Transverse colon (tissue), 4 donors: ENCODE results near the gene PHRF1. TPM values are rescaled to one million over a fixed set of nuclear protein-coding genes. Genes with fewer than 3 reads are reported as not detected.
A peak's percentile ranks its signal among the peaks of the same experiment; 100 is the strongest.

ENCODE experiments used
- DNase-seq: peaks from one replicate; pipeline ENCODE4 v3.0.0-alpha.2; 2019
- H3K27ac ChIP-seq, 4 donors: fragments of 200-600 bp; sonication (generic); 2 replicates each; pipeline ENCODE4 v1.5.1; 2016 to 2018; ENCODE audit warnings: inconsistent platforms in 4 of 4
- H3K27me3 ChIP-seq: fragments of 200-600 bp; sonication (generic); 2 replicates; pipeline ENCODE4 v1.5.1; 2017; ENCODE audit warnings: inconsistent platforms
- H3K36me3 ChIP-seq, 4 donors: fragments of 200-600 bp; sonication (generic); 2 replicates each; pipeline ENCODE4 v1.5.1; 2017 to 2019; ENCODE audit warnings: inconsistent platforms in 4 of 4
- H3K4me1 ChIP-seq, 4 donors: fragments of 200-600 bp; sonication (generic); 2 replicates each; pipeline ENCODE4 v1.5.1; 2017 to 2020; ENCODE audit warnings: inconsistent platforms in 4 of 4
- H3K4me3 ChIP-seq, 4 donors: fragments of 200-600 bp; sonication (generic); 1 replicate in 1 of 4; 2 replicates in 3 of 4; pipeline versions ENCODE4 v1.5.1 to v1.6.1; 2017 to 2019; ENCODE audit warnings: inconsistent platforms in 4 of 4
- H3K9me3 ChIP-seq, 2 donors: fragments of 200-600 bp; sonication (generic); 2 replicates each; pipeline ENCODE4 v1.5.1; 2017 to 2019; ENCODE audit warnings: inconsistent platforms in 2 of 2
- EP300 ChIP-seq: sonication (generic); formaldehyde crosslinking; IDR thresholded peaks from one replicate; pipeline ENCODE4 v1.6.1; 2017; ENCODE audit warnings: antibody characterized with exemption, low read depth
- POLR2A ChIP-seq: fragments of 450-650 bp; IDR thresholded peaks from one replicate; pipeline ENCODE4 v1.6.1; 2016; ENCODE audit warnings: antibody characterized with exemption, mild to moderate bottlenecking, moderate library complexity
- POLR2AphosphoS5 ChIP-seq, 3 donors: sonication (generic); formaldehyde crosslinking; IDR thresholded peaks; one replicate each; pipeline ENCODE4 v1.6.1; 2016; ENCODE audit warnings: antibody characterized with exemption in 3 of 3
- WGBS, 2 donors: methylation state at CpG; one replicate each; pipeline ENCODE4 v1.1.5; 2018; ENCODE audit warnings: low coverage in 1 of 2; 5-methylcytosine and 5-hydroxymethylcytosine counted together
- in situ Hi-C, 4 donors: fragments of 200-750 bp; cut with MboI; loops; one replicate each; pipeline versions ENCODE4 v1.15.0 to v1.15.1; 2017; ENCODE audit warnings: low sequenced_read_pairs in 3 of 4, low pct_ligation_motif_present in 1 of 4, low pct_unique_long_range_greater_than_20kb in 1 of 4
- intact Hi-C: fragments of 100-400 bp; cut with DNase I; formaldehyde crosslinking; loops from one replicate; pipeline ENCODE4 v1.15.1; 2023; ENCODE audit warnings: low total_unique reads
- total RNA-seq, 4 donors: library from RNA; depleted of rRNA; stranded (reverse); fragments of >200 nt; gene quantifications; one replicate each; pipeline ENCODE4 v1.1.0, GENCODE V29; 2016
- TF ChIP-seq, protein P1 (sequence below), 5 experiments: fragments of 200-600 bp in 3 of 5; fragments of 450-650 bp in 2 of 5; sonication (generic) in 3 of 5; IDR thresholded peaks; 1 replicate in 2 of 5; 2 replicates in 3 of 5; pipeline ENCODE4 v1.5.1; 2016 to 2017; ENCODE audit warnings: antibody characterized with exemption in 5 of 5, inconsistent platforms in 3 of 5, mild to moderate bottlenecking in 2 of 5, moderate library complexity in 1 of 5

PHRF1 gene
- total RNA-seq, 4 donors from 2014 or later: 28.4 to 60.6 (median 43.2) TPM

DNA sequence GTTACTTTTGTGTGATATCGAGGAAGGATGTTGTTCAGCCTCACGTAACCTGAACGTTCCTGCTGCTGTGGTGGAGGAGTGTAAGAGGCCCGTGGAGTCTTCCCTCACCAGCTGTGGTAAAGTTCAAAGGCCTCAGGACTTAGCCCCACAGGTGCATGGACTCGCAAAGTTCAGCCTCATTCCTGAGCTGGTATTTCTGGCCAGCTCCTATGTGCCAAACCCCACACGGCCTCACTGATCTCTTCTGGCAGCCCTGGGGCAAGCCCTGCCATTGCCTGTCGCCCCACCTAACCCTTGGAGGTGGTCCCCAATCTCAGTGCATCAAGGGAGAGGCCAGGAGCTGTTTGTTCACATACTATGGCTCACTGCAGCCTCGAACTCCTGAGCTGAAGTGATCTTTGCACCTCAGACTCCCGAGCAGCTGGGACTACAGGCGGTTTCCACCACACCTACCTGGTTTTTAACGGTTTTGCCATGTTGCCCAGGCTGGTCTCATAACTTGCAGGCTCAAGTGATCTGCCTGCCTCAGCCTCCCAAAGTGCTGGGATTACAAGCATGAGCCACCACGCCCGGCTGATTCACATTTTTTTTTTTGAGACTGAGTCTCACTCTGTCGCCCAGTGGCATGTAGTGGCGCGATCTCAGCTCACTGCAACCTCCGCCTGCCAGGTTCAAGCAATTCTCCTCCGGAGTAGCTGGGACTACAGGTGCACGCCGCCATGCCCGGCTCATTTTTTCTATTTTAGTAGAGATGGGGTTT is 2.2 kb downstream of the PHRF1 start:
- intact Hi-C loops (no loop called here), in situ Hi-C loops (no loop called here)
- peaks cover 34 to 46% (median 40%) of the 10 kb centered on the region in 4 donors for H3K4me1 ChIP-seq
- H3K36me3 ChIP-seq: peaks cover 0 to 15% (median 4%) of the 10 kb centered on the region in 4 donors
- H3K27ac ChIP-seq: no peak overlapping the region
- peak overlapping the region in 1 of 4 donors; percentile 89 for H3K4me3 ChIP-seq
- no peak for DNase-seq
- WGBS, 2 donors: 53 to 63% methylated on average over 8 to 21 of the region's 21 CpGs
- H3K9me3 ChIP-seq: no peaks in the 10 kb centered on the region
- TF ChIP-seq EP300 (no peak), POLR2A (no peak), POLR2AphosphoS5 (IDR thresholded peaks at IDR 0.05) (no peak)
- TF ChIP-seq, protein P1, sequence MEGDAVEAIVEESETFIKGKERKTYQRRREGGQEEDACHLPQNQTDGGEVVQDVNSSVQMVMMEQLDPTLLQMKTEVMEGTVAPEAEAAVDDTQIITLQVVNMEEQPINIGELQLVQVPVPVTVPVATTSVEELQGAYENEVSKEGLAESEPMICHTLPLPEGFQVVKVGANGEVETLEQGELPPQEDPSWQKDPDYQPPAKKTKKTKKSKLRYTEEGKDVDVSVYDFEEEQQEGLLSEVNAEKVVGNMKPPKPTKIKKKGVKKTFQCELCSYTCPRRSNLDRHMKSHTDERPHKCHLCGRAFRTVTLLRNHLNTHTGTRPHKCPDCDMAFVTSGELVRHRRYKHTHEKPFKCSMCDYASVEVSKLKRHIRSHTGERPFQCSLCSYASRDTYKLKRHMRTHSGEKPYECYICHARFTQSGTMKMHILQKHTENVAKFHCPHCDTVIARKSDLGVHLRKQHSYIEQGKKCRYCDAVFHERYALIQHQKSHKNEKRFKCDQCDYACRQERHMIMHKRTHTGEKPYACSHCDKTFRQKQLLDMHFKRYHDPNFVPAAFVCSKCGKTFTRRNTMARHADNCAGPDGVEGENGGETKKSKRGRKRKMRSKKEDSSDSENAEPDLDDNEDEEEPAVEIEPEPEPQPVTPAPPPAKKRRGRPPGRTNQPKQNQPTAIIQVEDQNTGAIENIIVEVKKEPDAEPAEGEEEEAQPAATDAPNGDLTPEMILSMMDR (IDR thresholded peaks at IDR 0.05): no peak
- H3K27me3 ChIP-seq: peaks cover 12% of the 10 kb centered on the region

DNA sequence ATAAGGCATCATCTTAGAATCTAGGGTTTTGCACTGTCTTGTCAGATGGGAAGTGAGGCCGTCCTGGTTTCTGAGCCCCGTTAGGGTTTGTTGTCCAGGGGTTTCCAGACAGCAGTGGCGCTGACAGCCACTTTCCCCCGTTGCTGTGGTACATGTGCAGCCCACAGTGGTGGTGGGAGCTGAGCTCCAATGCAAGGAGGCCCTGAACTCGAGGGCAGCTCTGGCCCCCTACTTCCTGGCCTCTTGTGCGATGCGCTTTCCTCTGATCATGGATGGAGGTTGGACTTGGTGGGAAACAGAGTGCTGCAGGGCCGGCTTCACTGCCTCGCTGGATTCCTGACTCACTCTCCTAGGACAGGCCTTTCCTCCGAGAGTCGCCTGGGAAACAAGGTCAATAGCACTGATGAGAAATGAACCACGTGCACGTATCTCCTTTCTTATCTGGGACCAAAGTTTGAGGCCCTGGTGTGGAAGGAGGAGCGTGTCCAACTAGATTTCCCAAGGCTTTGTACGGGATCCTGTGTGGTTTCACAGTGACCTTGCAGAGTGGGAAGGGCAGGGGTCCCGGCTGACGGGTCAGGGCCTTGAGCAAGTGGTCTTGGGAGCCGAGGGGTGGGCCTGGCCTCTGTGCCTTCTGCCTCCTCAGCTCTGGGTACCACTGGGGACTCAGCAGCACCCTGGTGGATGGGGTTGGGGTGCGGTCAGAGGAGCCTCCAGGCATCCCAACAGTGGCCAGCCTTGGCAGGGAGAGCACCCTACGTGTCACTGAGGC is 3.7 kb downstream of the PHRF1 start:
- Histone ChIP-seq H3K4me1 (peaks cover 26 to 37% (median 33%) of the 10 kb centered on the region in 4 donors), H3K9me3 (no peaks in the 10 kb centered on the region), H3K27me3 (peaks cover 3% of the 10 kb centered on the region), H3K27ac (no peak overlapping the region), H3K4me3 (no peak overlapping the region), H3K36me3 (peaks cover 0 to 20% (median 6%) of the 10 kb centered on the region in 4 donors)
- intact Hi-C loops: no loop called here
- WGBS, 2 donors: 84% methylated on average over 20 of the region's 20 CpGs; no CpG with 5 or more reads in 1 of the 2 donors
- TF ChIP-seq EP300 (no peak), POLR2AphosphoS5 (IDR thresholded peaks at IDR 0.05) (no peak), POLR2A (no peak)
- TF ChIP-seq, protein P1 (IDR thresholded peaks at IDR 0.05): no peak
- in situ Hi-C loops: no loop called here
- DNase-seq: no peak

DNA sequence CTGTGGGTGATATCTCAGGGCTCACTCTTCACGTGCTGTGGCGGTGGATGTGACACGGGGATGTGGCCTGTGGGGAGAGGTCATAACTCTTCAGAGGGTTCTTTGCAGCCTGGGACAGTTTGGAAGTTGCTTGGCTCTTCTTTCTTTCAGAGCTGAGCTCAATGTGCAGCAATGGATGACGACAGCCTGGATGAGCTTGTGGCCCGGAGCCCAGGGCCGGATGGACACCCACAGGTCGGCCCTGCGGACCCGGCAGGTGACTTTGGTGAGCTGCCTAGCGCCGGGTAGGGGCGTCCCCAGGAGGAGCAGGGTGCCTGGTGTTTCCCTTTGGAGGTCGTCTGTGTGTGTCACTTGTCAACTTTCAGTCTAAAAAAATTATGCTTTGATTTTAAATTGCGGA is 5.1 kb downstream of the PHRF1 start:
- intact Hi-C loops (no loop called here), in situ Hi-C loops (no loop called here)
- H3K4me1 ChIP-seq: peaks cover 21 to 31% (median 29%) of the 10 kb centered on the region in 4 donors
- no peak for DNase-seq
- no peaks in the 10 kb centered on the region for H3K27me3 ChIP-seq
- TF ChIP-seq, protein P1 (IDR thresholded peaks at IDR 0.05): no peak
- TF ChIP-seq POLR2AphosphoS5 (IDR thresholded peaks at IDR 0.05): no peak
- no peak for TF ChIP-seq POLR2A
- TF ChIP-seq EP300: no peak
- no peak overlapping the region for H3K27ac ChIP-seq
- H3K36me3 ChIP-seq: peaks cover 0 to 24% (median 6%) of the 10 kb centered on the region in 4 donors
- no peak overlapping the region for H3K4me3 ChIP-seq
- 89 to 100% methylated on average over 1 to 14 of the region's 14 CpGs for WGBS, 2 donors
- no peaks in the 10 kb centered on the region for H3K9me3 ChIP-seq

DNA sequence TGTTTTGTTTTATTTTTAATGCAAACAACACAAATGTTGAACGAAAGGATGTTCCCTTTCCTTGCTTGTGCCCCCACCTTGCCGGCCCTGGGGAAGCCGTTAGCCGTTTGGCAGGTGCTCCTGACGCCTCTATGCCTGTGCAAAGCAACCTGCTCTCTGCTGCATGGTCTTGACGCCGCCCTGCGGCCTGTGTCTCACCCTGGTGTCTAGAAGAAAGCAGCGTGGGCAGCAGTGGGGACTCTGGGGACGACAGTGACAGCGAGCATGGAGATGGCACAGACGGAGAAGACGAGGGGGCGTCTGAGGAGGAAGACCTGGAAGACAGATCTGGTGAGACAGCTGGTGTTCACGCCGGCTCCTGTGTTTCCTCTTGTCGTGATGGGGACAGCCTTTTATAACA is 5.5 kb downstream of the PHRF1 start:
- Histone ChIP-seq H3K4me3 (no peak overlapping the region), H3K27me3 (no peaks in the 10 kb centered on the region), H3K36me3 (peaks cover 0 to 24% (median 6%) of the 10 kb centered on the region in 4 donors), H3K27ac (no peak overlapping the region), H3K9me3 (no peaks in the 10 kb centered on the region), H3K4me1 (peaks cover 21 to 31% (median 29%) of the 10 kb centered on the region in 4 donors)
- TF ChIP-seq POLR2A: no peak
- TF ChIP-seq, protein P1 (IDR thresholded peaks at IDR 0.05): no peak
- TF ChIP-seq POLR2AphosphoS5 (IDR thresholded peaks at IDR 0.05): no peak
- no peak for TF ChIP-seq EP300
- DNase-seq: no peak
- WGBS, 2 donors: 86% methylated on average over 17 of the region's 17 CpGs; no CpG with 5 or more reads in 1 of the 2 donors
- in situ Hi-C loops: no loop called here
- intact Hi-C loops: no loop called here
